Activated naive CD4-positive, alpha-beta T cell treated with anti-CD3 and anti-CD28 coated beads, Interleukin-2, amount 50 U/mL, for 72 hours (primary cell): ENCODE measurements around the gene C2orf68. TPM values are rescaled to one million over a fixed set of nuclear protein-coding genes. Genes with fewer than 3 reads are reported as not detected.
"Not testable (repeated sequence)": the region's sequence is repeated elsewhere in the genome, so short reads cannot be mapped to it uniquely, and the experiment has no call there.

Experiments used
- ATAC-seq, 2 donors: fragments of 150-1000 bp; cut with Tn5 transposase; 2 replicates each; pipeline ENCODE4 v1.10.0; 2021; ENCODE audit warnings: mild to moderate bottlenecking in 2 of 2, moderate library complexity in 2 of 2
- DNase-seq, 2 donors: peaks; one replicate each; pipeline ENCODE4 v3.0.0; 2021 to 2022; ENCODE audit warnings: low spot score in 2 of 2
- H3K27ac Mint-ChIP-seq, 2 donors: one replicate each; pipeline ENCODE4 v1.8.0; 2022; ENCODE audit warnings: mild to moderate bottlenecking in 2 of 2, mixed read lengths in 2 of 2
- H3K36me3 Mint-ChIP-seq, 2 donors: one replicate each; pipeline ENCODE4 v1.8.0; 2022; ENCODE audit warnings: mixed read lengths in 2 of 2
- H3K9me3 Mint-ChIP-seq, 2 donors: one replicate each; pipeline ENCODE4 v1.8.0; 2022; ENCODE audit warnings: mixed read lengths in 2 of 2
- total RNA-seq, 2 donors: library from RNA; stranded (reverse); gene quantifications; one replicate each; pipeline ENCODE4 v1.2.3, GENCODE V29; 2022

Gene C2orf68
- total RNA-seq, 2 donors from 2014 or later = 28.8 to 38.9 TPM

DNA sequence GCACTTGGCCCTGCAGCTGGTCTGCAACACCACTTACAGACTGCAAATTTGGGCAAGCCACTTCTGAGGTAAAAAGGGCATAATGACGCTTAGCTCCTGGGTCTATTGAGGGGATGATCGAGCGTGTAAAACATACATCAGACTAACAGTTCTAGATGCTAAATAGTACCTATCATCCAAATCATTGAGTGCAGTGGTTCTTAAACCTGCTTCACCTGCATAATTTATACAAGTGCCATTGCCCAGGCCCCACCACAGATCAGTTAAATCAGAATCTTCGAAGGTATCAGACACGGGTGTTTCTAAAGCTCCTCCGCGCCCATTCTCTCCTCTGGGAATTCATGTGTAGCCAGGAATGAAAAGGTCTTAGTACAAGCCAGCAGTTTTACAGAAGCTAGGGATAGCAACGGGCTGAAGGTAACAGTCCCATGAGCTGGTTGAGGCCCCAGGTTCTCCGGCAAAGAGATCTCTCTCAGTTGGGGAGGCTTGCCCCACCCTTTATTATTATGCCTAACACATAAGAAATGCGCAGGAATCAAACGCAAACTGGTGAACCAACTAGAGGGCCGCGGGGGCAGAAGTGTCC is 17.1 kb downstream of the C2orf68 start:
- peak overlapping the region; percentile 96 to 99 for H3K27ac Mint-ChIP-seq
- H3K9me3 Mint-ChIP-seq = no peaks in the 10 kb centered on the region
- ATAC-seq = no peak
- H3K36me3 Mint-ChIP-seq = peaks cover 13 to 16% of the 10 kb centered on the region in 2 donors
- DNase-seq = no peak

DNA sequence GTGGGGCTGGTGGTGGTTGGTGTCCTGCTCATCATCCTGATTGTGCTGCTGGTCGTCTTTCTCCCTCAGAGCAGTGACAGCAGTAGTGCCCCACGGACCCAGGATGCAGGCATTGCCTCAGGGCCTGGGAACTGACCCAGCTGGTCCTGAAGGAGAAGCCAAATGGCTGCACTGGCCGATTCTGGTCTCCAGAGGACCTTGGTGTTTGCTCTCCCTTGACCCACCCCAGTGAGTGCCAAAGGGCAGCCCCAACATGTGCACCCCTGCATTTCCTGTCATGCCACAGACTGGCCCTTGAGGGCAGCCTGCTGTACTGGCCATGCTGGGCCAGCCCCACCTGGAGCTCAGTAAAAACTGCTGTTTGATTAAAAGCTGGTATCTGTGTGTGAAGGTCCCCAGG is 18.8 kb downstream of the C2orf68 start:
- Mint-ChIP-seq H3K36me3 (peaks cover 13 to 16% of the 10 kb centered on the region in 2 donors), H3K9me3 (no peaks in the 10 kb centered on the region), H3K27ac (peak overlapping the region in 1 of 2 donors; percentile 3)
- ATAC-seq (no peak), DNase-seq (no peak)

DNA sequence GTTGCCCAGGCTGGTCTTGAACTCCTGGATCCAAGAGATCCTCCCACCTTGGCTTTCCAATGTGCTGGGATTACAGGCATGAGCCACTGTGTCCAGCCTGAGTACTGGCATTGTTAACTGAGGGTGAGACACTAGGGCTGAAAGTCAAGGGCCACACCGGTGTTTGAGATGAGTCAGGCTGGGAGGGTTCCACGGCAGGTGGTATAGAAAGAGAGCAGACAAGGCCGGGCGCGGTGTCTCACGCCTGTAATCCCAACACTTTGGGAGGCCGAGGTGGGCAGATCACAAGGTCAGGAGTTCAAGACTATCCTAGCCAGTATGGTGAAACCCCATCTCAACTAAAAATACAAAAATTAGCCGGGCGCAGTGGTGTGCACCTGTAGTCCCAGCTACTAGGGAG is 19.6 kb downstream of the C2orf68 start:
- not testable (repeated sequence) for H3K9me3 Mint-ChIP-seq, DNase-seq, ATAC-seq, H3K27ac Mint-ChIP-seq
- H3K36me3 Mint-ChIP-seq = peaks cover 13 to 16% of the 10 kb centered on the region in 2 donors

- Mint-ChIP-seq H3K36me3 (peaks cover 13 to 16% of the 10 kb centered on the region in 2 donors), H3K27ac (no peak overlapping the region), H3K9me3 (no peaks in the 10 kb centered on the region)
- DNase-seq = no peak
- no peak for ATAC-seq
These were observed 20.3 kb downstream of the C2orf68 start for GRCh38 chr2:85591563-85591962.

- ATAC-seq (no peak), DNase-seq (no peak)
- no peaks in the 10 kb centered on the region for H3K9me3 Mint-ChIP-seq
- peaks cover 10 to 13% of the 10 kb centered on the region in 2 donors for H3K36me3 Mint-ChIP-seq
- peak overlapping the region in 1 of 2 donors; percentile 42 for H3K27ac Mint-ChIP-seq
These were observed 20.9 kb downstream of the C2orf68 start for GRCh38 chr2:85590950-85591349.

GRCh38 chr2:85589982-85590791 is 21.7 kb downstream of the C2orf68 start:
- Mint-ChIP-seq H3K9me3 (no peaks in the 10 kb centered on the region), H3K27ac (peak overlapping the region in 1 of 2 donors; percentile 42), H3K36me3 (peaks cover 3 to 8% of the 10 kb centered on the region in 2 donors)
- DNase-seq (no peak), ATAC-seq (no peak)

GRCh38 chr2:85589181-85589580 is 22.7 kb downstream of the C2orf68 start:
- ATAC-seq (no peak), DNase-seq (no peak)
- Mint-ChIP-seq H3K27ac (no peak overlapping the region), H3K9me3 (no peaks in the 10 kb centered on the region), H3K36me3 (no peaks in the 10 kb centered on the region)

GRCh38 chr2:85588645-85589044 is 23.2 kb downstream of the C2orf68 start:
- Mint-ChIP-seq H3K36me3 (no peaks in the 10 kb centered on the region), H3K27ac (peak overlapping the region in 1 of 2 donors; percentile 24), H3K9me3 (no peaks in the 10 kb centered on the region)
- no peak for ATAC-seq
- no peak for DNase-seq

- no peaks in the 10 kb centered on the region for H3K9me3 Mint-ChIP-seq
- ATAC-seq = no peak
- DNase-seq = no peak
- peaks cover 0 to 4% of the 10 kb centered on the region in 2 donors for H3K36me3 Mint-ChIP-seq
- peak overlapping the region; percentile 24 to 37 for H3K27ac Mint-ChIP-seq
These were observed 23.6 kb downstream of the C2orf68 start for GRCh38 chr2:85588236-85588635.

DNA sequence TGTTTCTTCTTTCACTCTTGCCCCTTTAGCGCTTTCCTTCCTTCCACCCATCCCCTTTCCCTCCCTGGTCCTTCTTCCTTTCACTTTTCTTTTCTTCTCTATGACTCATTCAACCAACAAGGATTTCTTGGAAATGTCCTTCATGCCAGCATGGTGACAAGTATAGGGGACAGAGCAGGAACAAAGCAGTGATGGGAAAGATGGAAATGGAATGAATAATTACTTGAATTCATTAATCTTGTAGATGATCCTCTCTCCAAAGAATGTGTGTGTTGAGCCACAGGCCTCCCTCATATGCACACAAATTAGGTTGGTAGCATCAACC is 26.1 kb downstream of the C2orf68 start:
- no peaks in the 10 kb centered on the region for H3K9me3 Mint-ChIP-seq
- H3K36me3 Mint-ChIP-seq = peaks cover 0 to 18% of the 10 kb centered on the region in 2 donors
- DNase-seq = no peak
- ATAC-seq = no peak
- peak overlapping the region; percentile 85 to 93 for H3K27ac Mint-ChIP-seq

DNA sequence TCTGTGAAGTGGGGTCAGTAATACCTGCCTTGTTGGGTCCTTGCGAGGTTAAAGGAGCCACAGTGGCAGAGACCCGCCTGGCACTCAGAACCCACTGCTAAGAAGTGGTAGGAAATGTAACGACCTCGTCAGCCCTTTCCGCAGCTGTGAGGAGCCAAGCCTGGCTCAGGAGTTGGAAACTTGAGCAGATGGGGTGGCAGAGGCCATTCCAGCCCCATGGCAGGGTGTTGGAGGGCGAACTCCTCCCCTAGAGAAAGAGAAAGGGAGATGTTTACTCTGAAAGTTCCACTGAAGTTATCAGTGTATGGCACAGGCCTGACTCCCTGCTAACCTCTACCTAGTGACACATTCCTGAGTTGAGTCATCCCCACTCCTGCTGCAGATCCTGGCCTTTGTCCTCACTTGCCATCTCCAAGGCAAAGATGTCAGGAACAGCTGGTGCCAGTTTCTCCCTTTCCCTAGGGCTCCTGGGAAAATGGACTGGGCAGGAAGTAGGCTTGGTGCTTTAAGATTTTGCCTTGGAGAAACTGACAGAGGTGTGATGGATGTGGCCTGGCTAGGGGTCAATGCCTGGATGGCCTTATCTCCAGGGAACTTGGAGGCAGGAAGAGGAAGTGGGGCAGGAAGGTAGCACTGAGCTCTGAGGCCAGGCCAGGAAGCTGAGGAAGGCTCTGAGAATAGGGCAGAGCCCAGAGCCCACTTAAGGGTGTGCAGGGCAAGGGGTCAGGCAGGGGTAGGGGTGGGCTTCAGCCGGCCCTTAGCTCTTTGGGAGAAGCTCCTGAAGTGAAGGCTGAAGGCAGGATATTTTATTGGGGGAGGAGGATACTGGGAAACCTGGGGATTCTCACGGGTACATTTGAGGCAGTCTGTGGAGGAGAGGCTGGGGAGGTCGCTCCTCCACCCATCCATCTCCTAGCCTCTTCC is 26.7 kb downstream of the C2orf68 start:
- H3K27ac Mint-ChIP-seq = peak overlapping the region; percentile 85 to 93
- peak; percentile 77 to 85 for ATAC-seq
- no peak for DNase-seq
- H3K36me3 Mint-ChIP-seq = peaks cover 0 to 18% of the 10 kb centered on the region in 2 donors
- no peaks in the 10 kb centered on the region for H3K9me3 Mint-ChIP-seq

- peak; percentile 51 to 53 for ATAC-seq
- H3K36me3 Mint-ChIP-seq = peaks cover 5 to 18% of the 10 kb centered on the region in 2 donors
- H3K27ac Mint-ChIP-seq = peak within 1 kb of the TSS; percentile 85 to 93
- no peaks in the 10 kb centered on the region for H3K9me3 Mint-ChIP-seq
- no peak for DNase-seq
These were observed 27.5 kb downstream of the C2orf68 start, which contains the start of gene VAMP5 for GRCh38 chr2:85584354-85584856. TSS of gene VAMP5 (plus strand) at chr2:85584431. CDS start at chr2:85584491, 60 bp downstream.

GRCh38 chr2:85583667-85584353 is 28.1 kb downstream of the C2orf68 start:
- DNase-seq = peak in 1 of 2 donors; percentile 67
- H3K9me3 Mint-ChIP-seq = no peaks in the 10 kb centered on the region
- peaks cover 10 to 20% of the 10 kb centered on the region in 2 donors for H3K36me3 Mint-ChIP-seq
- H3K27ac Mint-ChIP-seq = peak overlapping the region; percentile 69 to 85
- ATAC-seq = peak; percentile 51 to 53

GRCh38 chr2:85582492-85582891 is 29.4 kb downstream of the C2orf68 start:
- DNase-seq = no peak
- no peak for ATAC-seq
- peaks cover 22 to 34% of the 10 kb centered on the region in 2 donors for H3K36me3 Mint-ChIP-seq
- no peaks in the 10 kb centered on the region for H3K9me3 Mint-ChIP-seq
- no peak overlapping the region for H3K27ac Mint-ChIP-seq

DNA sequence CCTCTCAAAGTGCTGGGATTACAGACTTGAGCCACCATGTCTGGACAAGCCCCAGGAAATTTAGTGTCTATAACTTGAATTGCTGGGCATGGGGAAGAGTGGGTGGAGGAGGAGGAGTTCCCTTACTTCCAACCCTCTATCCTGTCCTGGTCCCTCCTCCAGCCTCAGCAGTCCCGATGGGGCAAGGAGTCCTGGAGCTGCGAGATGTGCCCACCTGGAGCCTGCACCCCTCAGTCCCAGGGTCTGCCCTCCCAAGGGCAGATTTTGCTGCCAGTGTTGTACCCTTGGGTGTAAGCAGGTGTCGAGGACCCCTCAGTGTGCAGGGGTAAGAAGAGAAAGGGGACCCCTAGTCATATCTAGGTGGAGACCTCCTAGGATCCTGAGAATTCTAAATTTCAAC is 31.7 kb downstream of the C2orf68 start:
- Mint-ChIP-seq H3K27ac (peak overlapping the region in 1 of 2 donors; percentile 47), H3K36me3 (peaks cover 22 to 36% of the 10 kb centered on the region in 2 donors), H3K9me3 (no peaks in the 10 kb centered on the region)
- ATAC-seq (no peak), DNase-seq (no peak)
